Stomach (tissue), 4 donors: ENCODE data around the gene WDSUB1.

Experiments used
- CTCF ChIP-seq, 7 experiments: fragments of 450-650 bp in 4 of 7; fragments of 200-600 bp in 3 of 7; sonication (generic) in 3 of 7; IDR thresholded peaks; one replicate each; pipeline ENCODE4 v1.5.1; 2016 to 2019; ENCODE audit warnings: antibody characterized with exemption in 7 of 7, control low read depth in 2 of 7, mild to moderate bottlenecking in 1 of 7
- EP300 ChIP-seq: sonication (generic); formaldehyde crosslinking; IDR thresholded peaks from one replicate; pipeline ENCODE4 v1.6.1; 2017; ENCODE audit warnings: antibody characterized with exemption
- POLR2A ChIP-seq, 4 donors: fragments of 450-650 bp; IDR thresholded peaks; one replicate each; pipeline ENCODE4 v1.6.1; 2016; ENCODE audit warnings: antibody characterized with exemption in 4 of 4, control low read depth in 2 of 4, mild to moderate bottlenecking in 1 of 4, moderate library complexity in 1 of 4
- POLR2AphosphoS5 ChIP-seq, 3 donors: sonication (generic); formaldehyde crosslinking; IDR thresholded peaks; one replicate each; pipeline ENCODE4 v1.6.1; 2016; ENCODE audit warnings: antibody characterized with exemption in 3 of 3

- TF ChIP-seq CTCF (IDR thresholded peaks at IDR 0.05), result no peak
- TF ChIP-seq POLR2AphosphoS5 (IDR thresholded peaks at IDR 0.05), result no peak
- TF ChIP-seq EP300, result no peak
- TF ChIP-seq POLR2A (IDR thresholded peaks at IDR 0.05), result no peak
These were observed 53.9 kb downstream of the WDSUB1 start for GRCh38 chr2:159232456-159233170.
